ENCODE measurements around the gene NHSL2. TPM values are rescaled to one million over a fixed set of nuclear protein-coding genes. Genes with fewer than 3 reads are reported as not detected.
"Not testable (repeated sequence)": the region's sequence is repeated elsewhere in the genome, so short reads cannot be mapped to it uniquely, and the experiment has no call there.

NHSL2 gene
- 1 to 10 TPM; 1.0 to 4.1 TPM for total RNA-seq

GRCh38 chrX:71910643-71910985 lies at the start of gene NHSL2:
NHSL2 (plus strand) TSS chrX:71910845.
- Histone ChIP-seq H3K4me1 (no peaks in the 10 kb centered on the region), H3K27ac (no peak within 1 kb of the TSS), H3K9me3 (no peaks in the 10 kb centered on the region), H3K36me3 (no peaks in the 10 kb centered on the region), H3K27me3 (peaks cover 34% of the 10 kb centered on the region), H3K9ac (ENCODE audit: low read depth in 2 of 2, low read length in 2 of 2) (no peak within 1 kb of the TSS), H3K4me3 (peak within 1 kb of the TSS; percentile 25)
- no peak for TF ChIP-seq CTCF (IDR thresholded peaks at IDR 0.05)
- no peak for DNase-seq
- intact Hi-C loops (cut with DNase I) = no loop called here

- peaks cover 3% of the 10 kb centered on the region for H3K27me3 ChIP-seq
- intact Hi-C loops (cut with DNase I) = no loop called here
- H3K36me3 ChIP-seq = no peaks in the 10 kb centered on the region
- no peak overlapping the region for H3K4me3 ChIP-seq
- DNase-seq = no peak
- no peak for TF ChIP-seq CTCF (IDR thresholded peaks at IDR 0.05)
- H3K9ac ChIP-seq (ENCODE audit: low read depth in 2 of 2, low read length in 2 of 2) = no peak overlapping the region
- no peaks in the 10 kb centered on the region for H3K9me3 ChIP-seq
- H3K4me1 ChIP-seq = no peaks in the 10 kb centered on the region
- no peak overlapping the region for H3K27ac ChIP-seq
These were observed 43.0 kb upstream of the NHSL2 start for GRCh38 chrX:71867680-71868079.

DNA sequence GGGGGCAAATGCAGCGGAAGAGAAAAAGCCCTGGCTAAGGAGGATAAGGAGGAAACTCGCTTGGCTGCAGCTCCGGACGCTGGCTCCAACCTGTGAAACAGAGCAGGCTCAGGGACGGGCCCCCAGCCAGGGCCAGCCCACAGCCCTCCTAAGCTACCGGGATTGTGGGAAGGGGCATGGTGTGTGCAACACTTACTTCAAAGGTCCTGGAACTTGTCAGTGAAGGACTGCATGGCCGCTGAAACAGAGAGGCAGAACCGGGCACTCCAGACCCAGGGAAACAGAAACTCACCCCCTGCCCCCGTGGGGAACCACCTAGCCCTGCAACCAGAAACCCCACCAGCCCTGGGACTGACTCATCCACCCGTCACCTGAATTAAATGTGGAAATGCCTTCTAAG lies 41.1 kb upstream of the NHSL2 start:
- H3K9me3 ChIP-seq; intact Hi-C loops (cut with DNase I); H3K36me3 ChIP-seq; H3K4me3 ChIP-seq; H3K4me1 ChIP-seq; H3K27me3 ChIP-seq; H3K9ac ChIP-seq (ENCODE audit: low read depth in 2 of 2, low read length in 2 of 2); DNase-seq; H3K27ac ChIP-seq: not testable (repeated sequence)

DNA sequence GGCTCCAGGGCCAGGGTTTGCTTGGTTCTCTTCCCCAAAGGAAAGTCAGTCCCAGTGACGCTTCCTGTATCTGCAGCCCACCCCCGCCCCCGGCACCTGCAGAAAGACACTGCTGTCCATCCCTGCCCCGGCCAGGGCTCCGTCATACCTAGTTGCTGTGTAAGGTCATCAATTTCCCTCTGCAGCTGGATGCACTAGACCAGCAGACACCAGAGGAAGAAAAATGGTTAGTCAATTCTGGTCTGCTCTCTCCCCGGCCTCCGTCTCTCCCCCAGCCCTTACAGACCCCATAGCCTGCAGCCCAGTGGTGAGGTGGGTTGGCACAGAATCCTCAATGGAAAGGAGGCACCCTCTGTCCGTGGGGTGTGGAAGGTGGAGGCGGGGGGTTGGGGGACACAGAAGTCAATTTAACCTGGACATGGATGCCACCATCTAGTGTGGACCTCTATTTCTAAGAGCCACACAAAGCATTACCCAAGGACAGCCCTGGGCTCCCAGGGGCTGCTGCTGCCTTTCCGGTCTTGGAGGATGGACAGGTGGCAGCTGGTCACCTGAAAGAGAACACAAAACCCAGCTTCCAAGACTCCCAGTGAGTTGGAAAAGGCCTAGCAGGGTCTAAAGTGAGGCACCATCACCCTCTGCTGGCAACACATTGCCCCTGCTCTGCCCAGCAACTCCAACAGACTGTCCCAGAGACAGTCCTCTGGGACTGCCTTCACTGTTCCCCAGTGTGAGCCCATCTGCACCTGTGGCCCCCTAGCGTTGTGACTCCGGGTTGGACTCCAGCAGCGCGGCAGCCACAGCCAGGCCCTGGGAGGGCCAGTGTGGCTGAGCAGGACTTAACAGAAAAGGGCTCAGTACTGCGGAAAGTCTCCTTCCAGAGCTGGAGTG lies 40.2 kb upstream of the NHSL2 start:
- no peak overlapping the region for H3K27ac ChIP-seq
- no peaks in the 10 kb centered on the region for H3K27me3 ChIP-seq
- no peaks in the 10 kb centered on the region for H3K36me3 ChIP-seq
- no peak for DNase-seq
- no peak overlapping the region for H3K9ac ChIP-seq (ENCODE audit: low read depth in 2 of 2, low read length in 2 of 2)
- no peaks in the 10 kb centered on the region for H3K9me3 ChIP-seq
- H3K4me3 ChIP-seq = no peak overlapping the region
- intact Hi-C loops (cut with DNase I) = no loop called here
- no peaks in the 10 kb centered on the region for H3K4me1 ChIP-seq
- TF ChIP-seq CTCF (IDR thresholded peaks at IDR 0.05) = no peak

GRCh38 chrX:71871367-71871766 lies 39.3 kb upstream of the NHSL2 start:
- intact Hi-C loops (cut with DNase I) = no loop called here
- Histone ChIP-seq H3K36me3 (no peaks in the 10 kb centered on the region), H3K9ac (ENCODE audit: low read depth in 2 of 2, low read length in 2 of 2) (no peak overlapping the region), H3K27ac (no peak overlapping the region), H3K4me1 (no peaks in the 10 kb centered on the region), H3K4me3 (no peak overlapping the region), H3K27me3 (no peaks in the 10 kb centered on the region), H3K9me3 (no peaks in the 10 kb centered on the region)
- TF ChIP-seq CTCF (IDR thresholded peaks at IDR 0.05) = no peak
- no peak for DNase-seq
